Mucosa of rectum (tissue), 2 donors: ENCODE measurements around the gene VWDE.
"Not testable (repeated sequence)": the region's sequence is repeated elsewhere in the genome, so short reads cannot be mapped to it uniquely, and the experiment has no call there.

Experiments
- H3K27ac ChIP-seq, 2 donors: one replicate each; pipeline ENCODE4 v1.7.0; 2013; ENCODE audit warnings: inconsistent platforms in 2 of 2, low read depth in 2 of 2, low read length in 2 of 2
- H3K27me3 ChIP-seq, 2 donors: one replicate each; pipeline ENCODE4 v1.7.0; 2013; ENCODE audit warnings: low read length in 2 of 2; ENCODE audit not compliant: control insufficient read depth in 2 of 2, insufficient read depth in 2 of 2
- H3K36me3 ChIP-seq, 2 donors: one replicate each; pipeline ENCODE4 v1.7.0; 2013; ENCODE audit warnings: low read length in 2 of 2; ENCODE audit not compliant: control insufficient read depth in 2 of 2, insufficient read depth in 2 of 2
- H3K4me1 ChIP-seq, 2 donors: one replicate each; pipeline ENCODE4 v1.7.0; 2013; ENCODE audit warnings: low read length in 2 of 2, mild to moderate bottlenecking in 1 of 2; ENCODE audit not compliant: control insufficient read depth in 2 of 2, insufficient read depth in 2 of 2
- H3K4me3 ChIP-seq, 2 donors: one replicate each; pipeline ENCODE4 v1.7.0; 2013; ENCODE audit warnings: low read length in 2 of 2
- H3K9ac ChIP-seq, 2 donors: one replicate each; pipeline ENCODE4 v1.7.0; 2013; ENCODE audit warnings: low read length in 2 of 2, low read depth in 1 of 2, mild to moderate bottlenecking in 1 of 2
- H3K9me3 ChIP-seq, 2 donors: one replicate each; pipeline ENCODE4 v1.7.0; 2013; ENCODE audit warnings: low read length in 2 of 2; ENCODE audit not compliant: control insufficient read depth in 2 of 2
- donor health status: healthy.
- donor health status: Normal muscosa, but diverticular disease.

VWDE gene

DNA sequence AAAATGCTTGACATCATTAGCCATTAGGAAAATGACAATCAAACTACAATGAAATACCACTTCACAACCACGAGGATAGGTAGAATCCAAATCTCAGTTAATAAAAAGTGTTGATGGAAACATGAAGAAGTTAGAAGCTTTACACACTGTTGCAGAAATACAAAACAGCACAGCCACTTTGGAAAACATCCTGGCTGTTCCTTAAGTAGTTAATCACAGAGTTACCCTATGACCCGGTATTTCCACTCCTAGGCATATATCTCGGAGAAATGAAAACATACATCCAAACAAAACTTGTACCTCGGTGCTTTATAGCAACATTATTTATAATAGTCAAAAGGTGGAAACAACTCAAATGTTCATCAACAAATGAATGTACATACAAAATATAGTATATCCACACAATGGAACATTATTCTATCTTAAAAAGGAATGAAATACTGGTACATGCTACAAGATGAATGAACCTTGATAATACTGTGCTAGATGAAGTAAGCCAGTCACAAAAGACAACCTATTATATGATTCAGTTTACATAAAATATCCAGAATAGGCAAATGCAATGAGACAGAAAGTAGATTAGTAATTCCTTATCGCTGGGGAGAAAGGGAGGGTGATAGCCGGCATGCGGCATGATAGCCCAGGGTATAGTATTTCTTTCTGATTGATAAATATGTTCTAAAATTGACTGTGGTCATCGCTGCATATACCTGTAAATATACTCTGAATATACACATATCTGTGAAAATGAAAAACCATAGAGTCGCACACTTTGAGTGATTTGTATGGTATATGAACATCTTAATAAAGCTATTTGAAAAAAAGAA is 1.9 kb downstream of the VWDE start:
- H3K9me3 ChIP-seq: no peaks in the 10 kb centered on the region

GRCh38 chr7:12398186-12398585 is 5.5 kb downstream of the VWDE start:
- Histone ChIP-seq H3K36me3 (no peaks in the 10 kb centered on the region), H3K4me1 (no peaks in the 10 kb centered on the region), H3K9me3 (no peaks in the 10 kb centered on the region), H3K27me3 (no peaks in the 10 kb centered on the region), H3K4me3 (no peak overlapping the region), H3K9ac (no peak overlapping the region), H3K27ac (no peak overlapping the region)

More for the DNA sequence above, 1.9 kb downstream of the VWDE start:
- no peaks in the 10 kb centered on the region for H3K36me3 ChIP-seq
- H3K27ac ChIP-seq: no peak overlapping the region
- no peaks in the 10 kb centered on the region for H3K27me3 ChIP-seq
- H3K9ac ChIP-seq: no peak overlapping the region
- H3K4me3 ChIP-seq: no peak overlapping the region
- peaks cover 0 to 5% of the 10 kb centered on the region in 2 donors for H3K4me1 ChIP-seq

DNA sequence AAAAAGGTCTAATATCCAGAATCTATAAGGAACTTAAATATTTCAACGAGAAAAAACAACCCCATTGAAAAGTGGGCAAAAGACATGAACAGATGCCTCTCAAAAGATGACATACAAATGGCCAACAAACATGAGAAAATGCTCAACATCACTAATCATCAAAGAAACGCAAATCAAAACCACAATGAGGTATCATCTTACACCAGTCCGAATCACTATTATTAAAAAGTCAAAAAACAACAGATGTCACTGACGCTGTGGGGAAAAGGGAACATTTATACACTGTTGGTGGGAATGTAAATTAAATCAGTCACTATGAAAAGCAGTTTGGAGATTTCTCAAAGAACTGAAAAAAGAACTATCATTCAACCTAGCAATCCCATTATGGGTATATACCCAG is 6.0 kb downstream of the VWDE start:
- Histone ChIP-seq H3K4me3 (no peak overlapping the region), H3K36me3 (no peaks in the 10 kb centered on the region), H3K4me1 (no peaks in the 10 kb centered on the region), H3K27ac (no peak overlapping the region), H3K27me3 (no peaks in the 10 kb centered on the region), H3K9ac (no peak overlapping the region), H3K9me3 (no peaks in the 10 kb centered on the region)

DNA sequence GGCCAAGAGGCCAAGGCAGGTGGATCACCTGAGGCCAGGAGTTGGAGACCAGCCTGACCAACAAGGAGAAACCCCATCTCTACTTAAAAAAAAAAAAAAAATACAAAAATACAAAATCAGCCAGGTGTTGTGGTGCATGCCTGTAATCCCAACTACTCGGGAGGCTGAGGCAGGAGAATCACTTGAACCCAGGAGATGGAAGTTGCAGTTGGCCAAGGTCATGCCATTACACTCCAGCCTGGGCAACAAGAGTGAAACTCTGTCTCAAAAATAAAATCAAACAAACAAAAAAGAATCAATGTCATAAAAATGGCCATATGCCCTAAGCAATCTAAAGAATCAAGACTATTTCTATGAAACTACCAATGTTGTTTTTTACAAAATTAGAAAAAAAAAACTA is 7.0 kb downstream of the VWDE start:
- H3K9ac ChIP-seq, H3K27ac ChIP-seq, H3K4me3 ChIP-seq, H3K36me3 ChIP-seq, H3K27me3 ChIP-seq, H3K9me3 ChIP-seq, H3K4me1 ChIP-seq: not testable (repeated sequence)

- Histone ChIP-seq H3K9me3 (no peaks in the 10 kb centered on the region), H3K27ac (no peak overlapping the region), H3K36me3 (no peaks in the 10 kb centered on the region), H3K9ac (no peak overlapping the region), H3K4me1 (no peaks in the 10 kb centered on the region), H3K27me3 (no peaks in the 10 kb centered on the region), H3K4me3 (no peak overlapping the region)
Measured at GRCh38 chr7:12391922-12392615, 11.6 kb downstream of the VWDE start.

GRCh38 chr7:12389089-12389700 is 14.5 kb downstream of the VWDE start:
- Histone ChIP-seq H3K27ac (no peak overlapping the region), H3K27me3 (no peaks in the 10 kb centered on the region), H3K9me3 (no peaks in the 10 kb centered on the region), H3K4me1 (no peaks in the 10 kb centered on the region), H3K4me3 (no peak overlapping the region), H3K36me3 (no peaks in the 10 kb centered on the region), H3K9ac (no peak overlapping the region)

DNA sequence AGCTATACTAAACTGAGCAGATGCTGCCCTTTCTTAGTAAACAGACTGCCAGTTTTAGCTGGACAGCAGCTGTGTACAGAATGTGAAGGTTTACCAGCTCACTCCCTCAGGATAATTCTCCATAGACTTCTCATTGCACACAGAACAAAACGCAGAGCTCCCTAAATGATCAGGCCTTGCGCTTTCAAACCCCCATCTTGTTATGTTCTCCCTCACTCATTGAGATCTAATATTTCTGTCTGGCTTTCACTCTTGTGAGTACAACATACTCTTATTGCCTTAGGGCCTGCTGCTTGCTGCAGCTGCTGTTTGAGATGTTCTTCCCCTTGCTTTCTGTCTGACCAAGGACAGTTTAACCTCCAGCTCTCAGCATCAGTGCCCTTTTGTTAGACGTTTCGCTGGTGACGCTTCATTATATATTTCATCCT is 17.3 kb downstream of the VWDE start:
- Histone ChIP-seq H3K4me3 (no peak overlapping the region), H3K27me3 (no peaks in the 10 kb centered on the region), H3K4me1 (no peaks in the 10 kb centered on the region), H3K36me3 (no peaks in the 10 kb centered on the region), H3K9ac (no peak overlapping the region), H3K27ac (no peak overlapping the region), H3K9me3 (no peaks in the 10 kb centered on the region)

DNA sequence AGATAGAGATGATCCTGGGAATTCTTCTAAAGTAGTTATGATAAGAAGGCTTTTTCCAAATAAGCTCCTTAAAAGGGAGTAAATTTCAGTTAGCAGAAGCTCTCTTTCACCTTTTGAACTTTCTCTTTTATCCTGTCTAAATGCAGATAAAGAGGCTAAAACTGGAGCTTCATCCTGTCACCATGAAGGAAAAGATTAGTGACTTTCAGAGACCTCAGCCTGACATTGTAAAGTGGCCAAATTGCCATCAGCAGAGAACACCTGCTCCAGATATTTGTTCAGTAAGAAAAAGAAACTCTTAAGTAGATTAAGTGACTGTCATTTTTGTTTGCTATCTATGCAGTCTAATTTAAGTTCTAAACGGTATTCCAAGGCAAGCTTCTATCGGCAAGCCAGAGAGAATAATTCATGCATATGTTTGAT is 18.3 kb downstream of the VWDE start:
- H3K27me3 ChIP-seq: no peaks in the 10 kb centered on the region
- H3K9ac ChIP-seq: no peak overlapping the region
- no peaks in the 10 kb centered on the region for H3K36me3 ChIP-seq
- no peaks in the 10 kb centered on the region for H3K9me3 ChIP-seq
- no peaks in the 10 kb centered on the region for H3K4me1 ChIP-seq
- no peak overlapping the region for H3K27ac ChIP-seq
- no peak overlapping the region for H3K4me3 ChIP-seq

DNA sequence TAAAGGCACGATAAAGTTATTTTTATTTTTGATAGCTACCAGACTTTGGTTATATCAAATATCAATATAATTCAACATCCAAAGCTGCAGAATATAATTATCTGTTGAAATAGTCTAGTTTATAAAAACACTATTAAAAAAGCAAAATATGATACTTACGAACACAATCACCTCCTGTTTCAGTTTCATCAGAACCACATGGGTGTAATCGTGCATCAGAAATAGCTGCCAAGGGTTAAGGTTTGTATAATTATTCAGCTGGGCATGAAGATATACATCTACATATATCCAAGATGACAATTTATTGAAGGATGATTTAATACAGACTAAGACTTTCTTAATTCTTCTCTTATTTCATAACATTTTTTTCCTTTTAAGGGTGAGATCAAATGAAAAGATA is 20.3 kb downstream of the VWDE start:
- Histone ChIP-seq H3K4me3 (no peak overlapping the region), H3K36me3 (no peaks in the 10 kb centered on the region)

GRCh38 chr7:12378389-12378788 is 25.3 kb downstream of the VWDE start:
- Histone ChIP-seq H3K27ac (no peak overlapping the region), H3K4me1 (no peaks in the 10 kb centered on the region), H3K9ac (no peak overlapping the region), H3K36me3 (no peaks in the 10 kb centered on the region), H3K4me3 (no peak overlapping the region), H3K9me3 (no peaks in the 10 kb centered on the region), H3K27me3 (no peaks in the 10 kb centered on the region)

More for the DNA sequence above, 20.3 kb downstream of the VWDE start:
- Histone ChIP-seq H3K4me1 (no peaks in the 10 kb centered on the region), H3K27ac (no peak overlapping the region), H3K27me3 (no peaks in the 10 kb centered on the region), H3K9me3 (no peaks in the 10 kb centered on the region), H3K9ac (no peak overlapping the region)
